H1 (cell line): ENCODE data around the gene GINS3.

ENCODE experiments used
- BCL11A ChIP-seq, 2 experiments: IDR thresholded peaks; one replicate each; pipeline ENCODE4 v1.6.1; 2011; ENCODE audit warnings: low read depth in 2 of 2, low read length in 2 of 2, mild to moderate bottlenecking in 2 of 2
- CEBPB ChIP-seq: IDR thresholded peaks from 2 replicates; pipeline ENCODE4 v1.6.1; 2012; ENCODE audit warnings: low read depth, low read length
- CREB1 ChIP-seq: IDR thresholded peaks from 2 replicates; pipeline ENCODE4 v1.6.1; 2012; ENCODE audit warnings: inconsistent platforms
- EP300 ChIP-seq, 2 experiments: IDR thresholded peaks; 1 replicate in 1 of 2; 2 replicates in 1 of 2; pipeline ENCODE4 v1.6.1; 2011 to 2012; ENCODE audit warnings: low read depth in 2 of 2, low read length in 2 of 2, mild to moderate bottlenecking in 2 of 2, borderline replicate concordance in 1 of 2, inconsistent platforms in 1 of 2, moderate library complexity in 1 of 2
- FOSL1 ChIP-seq: IDR thresholded peaks from 2 replicates; pipeline ENCODE4 v1.6.1; 2011; ENCODE audit warnings: mild to moderate bottlenecking, low read depth, low read length, moderate library complexity; ENCODE audit not compliant: insufficient read depth
- POLR2A ChIP-seq, 2 experiments: IDR thresholded peaks; 1 replicate in 1 of 2; 2 replicates in 1 of 2; pipeline ENCODE4 v1.6.1; 2011; ENCODE audit warnings: low read depth in 2 of 2, low read length in 2 of 2, mild to moderate bottlenecking in 2 of 2; ENCODE audit errors: control extremely low read depth in 1 of 2
- TF ChIP-seq, protein P1 (sequence below), 3 experiments: IDR thresholded peaks; 1 replicate in 2 of 3; 2 replicates in 1 of 3; pipeline versions ENCODE4 v1.5.1 to v1.6.1; 2011; ENCODE audit warnings: low read length in 3 of 3, mild to moderate bottlenecking in 3 of 3, inconsistent platforms in 2 of 3, low read depth in 1 of 3, moderate library complexity in 1 of 3; ENCODE audit not compliant: insufficient read depth in 1 of 3; ENCODE audit errors: control extremely low read depth in 1 of 3

- TF ChIP-seq EP300 (IDR thresholded peaks at IDR 0.05; ENCODE audit: borderline replicate concordance in 1 of 2, low read depth in 2 of 2, low read length in 2 of 2) (no peak), POLR2A (IDR thresholded peaks at IDR 0.05; ENCODE audit: control extremely low read depth in 1 of 2, low read depth in 2 of 2, low read length in 2 of 2) (no peak), FOSL1 (no peak), BCL11A (IDR thresholded peaks at IDR 0.05; ENCODE audit: low read depth in 2 of 2, low read length in 2 of 2) (no peak), CEBPB (no peak), CREB1 (no peak)
- TF ChIP-seq, protein P1, sequence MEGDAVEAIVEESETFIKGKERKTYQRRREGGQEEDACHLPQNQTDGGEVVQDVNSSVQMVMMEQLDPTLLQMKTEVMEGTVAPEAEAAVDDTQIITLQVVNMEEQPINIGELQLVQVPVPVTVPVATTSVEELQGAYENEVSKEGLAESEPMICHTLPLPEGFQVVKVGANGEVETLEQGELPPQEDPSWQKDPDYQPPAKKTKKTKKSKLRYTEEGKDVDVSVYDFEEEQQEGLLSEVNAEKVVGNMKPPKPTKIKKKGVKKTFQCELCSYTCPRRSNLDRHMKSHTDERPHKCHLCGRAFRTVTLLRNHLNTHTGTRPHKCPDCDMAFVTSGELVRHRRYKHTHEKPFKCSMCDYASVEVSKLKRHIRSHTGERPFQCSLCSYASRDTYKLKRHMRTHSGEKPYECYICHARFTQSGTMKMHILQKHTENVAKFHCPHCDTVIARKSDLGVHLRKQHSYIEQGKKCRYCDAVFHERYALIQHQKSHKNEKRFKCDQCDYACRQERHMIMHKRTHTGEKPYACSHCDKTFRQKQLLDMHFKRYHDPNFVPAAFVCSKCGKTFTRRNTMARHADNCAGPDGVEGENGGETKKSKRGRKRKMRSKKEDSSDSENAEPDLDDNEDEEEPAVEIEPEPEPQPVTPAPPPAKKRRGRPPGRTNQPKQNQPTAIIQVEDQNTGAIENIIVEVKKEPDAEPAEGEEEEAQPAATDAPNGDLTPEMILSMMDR (IDR thresholded peaks at IDR 0.05; ENCODE audit: control extremely low read depth in 1 of 3, insufficient read depth in 1 of 3, low read depth in 1 of 3, low read length in 3 of 3) = no peak
These were observed 14.3 kb upstream of the GINS3 start for GRCh38 chr16:58377932-58378331.
